Upper lobe of left lung (tissue), 4 donors: ENCODE results near the gene PACSIN1.

Experiments
- CTCF ChIP-seq, 6 experiments: fragments of 450-650 bp in 4 of 6; fragments of 200-600 bp in 2 of 6; sonication (generic) in 2 of 6; IDR thresholded peaks; one replicate each; pipeline ENCODE4 v1.5.1; 2016 to 2019; ENCODE audit warnings: antibody characterized with exemption in 6 of 6
- EP300 ChIP-seq, 4 donors: sonication (generic); formaldehyde crosslinking; IDR thresholded peaks; one replicate each; pipeline ENCODE4 v1.5.1; 2017; ENCODE audit warnings: antibody characterized with exemption in 4 of 4, control low read depth in 2 of 4
- POLR2A ChIP-seq, 4 donors: fragments of 450-650 bp; IDR thresholded peaks; one replicate each; pipeline ENCODE4 v1.5.1; 2016 to 2017; ENCODE audit warnings: antibody characterized with exemption in 4 of 4, mild to moderate bottlenecking in 2 of 4
- POLR2AphosphoS5 ChIP-seq, 2 donors: sonication (generic); formaldehyde crosslinking; IDR thresholded peaks; one replicate each; pipeline ENCODE4 v1.5.1; 2017; ENCODE audit warnings: antibody characterized with exemption in 2 of 2

- no peak for TF ChIP-seq CTCF (IDR thresholded peaks at IDR 0.05)
- no peak for TF ChIP-seq EP300 (IDR thresholded peaks at IDR 0.05)
- no peak for TF ChIP-seq POLR2A (IDR thresholded peaks at IDR 0.05)
- no peak for TF ChIP-seq POLR2AphosphoS5 (IDR thresholded peaks at IDR 0.05)
Measured at GRCh38 chr6:34543421-34543820, 77.5 kb downstream of the PACSIN1 start.
